Mesendoderm (in vitro differentiated cells): ENCODE data around the gene CALN1.

Source experiments
- DNase-seq: peaks from one replicate; pipeline ENCODE4 v3.0.0; 2013
- H2AK5ac ChIP-seq: 2 replicates; pipeline ENCODE4 v1.6.1; 2013; ENCODE audit warnings: low read length, inconsistent platforms
- H2BK120ac ChIP-seq: 2 replicates; pipeline ENCODE4 v1.6.1; 2013; ENCODE audit warnings: low read depth, mild to moderate bottlenecking, low read length, moderate library complexity, mixed read lengths
- H2BK15ac ChIP-seq: replicated peaks from 2 replicates; pipeline ENCODE4 v1.6.1; 2013; ENCODE audit warnings: low read depth, mild to moderate bottlenecking, moderate library complexity
- H2BK5ac ChIP-seq: 2 replicates; pipeline ENCODE4 v1.6.1; 2013; ENCODE audit warnings: low read length, inconsistent platforms
- H3K18ac ChIP-seq: 2 replicates; pipeline ENCODE4 v1.6.1; 2013; ENCODE audit warnings: mild to moderate bottlenecking, low read length, mixed read lengths
- H3K23ac ChIP-seq: one replicate; pipeline ENCODE4 v1.6.1; 2013; ENCODE audit warnings: low read length
- H3K27ac ChIP-seq: 2 replicates; pipeline ENCODE4 v1.5.1; 2013; ENCODE audit warnings: low read depth, mild to moderate bottlenecking, inconsistent platforms, low read length, moderate library complexity
- H3K27me3 ChIP-seq: 2 replicates; pipeline ENCODE4 v1.6.1; 2013; ENCODE audit warnings: low read length, control low read depth, mild to moderate bottlenecking, inconsistent platforms; ENCODE audit not compliant: insufficient read depth, poor library complexity
- H3K36me3 ChIP-seq: 2 replicates; pipeline ENCODE4 v1.6.1; 2013; ENCODE audit warnings: low read length, inconsistent platforms; ENCODE audit not compliant: control insufficient read depth, insufficient read depth
- H3K4ac ChIP-seq: one replicate; pipeline ENCODE4 v1.6.1; 2013; ENCODE audit warnings: low read depth, mild to moderate bottlenecking, low read length, moderate library complexity
- H3K4me1 ChIP-seq: 2 replicates; pipeline ENCODE4 v1.6.1; 2013; ENCODE audit warnings: low read depth, low read length, inconsistent platforms; ENCODE audit not compliant: control insufficient read depth
- H3K4me2 ChIP-seq: 2 replicates; pipeline ENCODE4 v1.6.1; 2013; ENCODE audit warnings: low read length
- H3K4me3 ChIP-seq: 2 replicates; pipeline ENCODE4 v1.5.1; 2013; ENCODE audit warnings: mild to moderate bottlenecking, low read length
- H3K56ac ChIP-seq: one replicate; pipeline ENCODE4 v1.6.1; 2013; ENCODE audit warnings: low read length
- H3K79me1 ChIP-seq: 2 replicates; pipeline ENCODE4 v1.6.1; 2013; ENCODE audit warnings: low read length, inconsistent platforms
- H3K79me2 ChIP-seq: 2 replicates; pipeline ENCODE4 v1.6.1; 2013; ENCODE audit warnings: mild to moderate bottlenecking, low read length; ENCODE audit not compliant: control insufficient read depth, insufficient read depth
- H3K9ac ChIP-seq: 2 replicates; pipeline ENCODE4 v1.6.1; 2013; ENCODE audit warnings: low read length, inconsistent platforms
- H4K5ac ChIP-seq: one replicate; pipeline ENCODE4 v1.6.1; 2013; ENCODE audit warnings: low read length
- H4K8ac ChIP-seq: one replicate; pipeline ENCODE4 v1.6.1; 2013; ENCODE audit warnings: low read depth, mild to moderate bottlenecking, control low read depth, low read length, moderate library complexity
- WGBS: extraction: QIAGEN DNeasy Blood & Tissue Kit; methylation state at CpG from one replicate; pipeline ENCODE4 v1.1.7; 2013; ENCODE audit warnings: low lambda C conversion rate, missing lambda C conversion rate; ENCODE audit not compliant: insufficient coverage; ENCODE audit errors: extremely low coverage; 5-methylcytosine and 5-hydroxymethylcytosine counted together

Gene CALN1

GRCh38 chr7:71871446-71871845, 540.7 kb downstream of the CALN1 start:
- Histone ChIP-seq H3K9ac (no peak overlapping the region), H3K18ac (no peak overlapping the region), H3K79me1 (no peaks in the 10 kb centered on the region), H3K4me2 (no peak overlapping the region), H3K23ac (no peak overlapping the region), H3K27ac (no peak overlapping the region), H4K5ac (no peak overlapping the region), H3K4ac (no peak overlapping the region), H3K36me3 (no peaks in the 10 kb centered on the region), H3K79me2 (no peaks in the 10 kb centered on the region), H2BK120ac (no peak overlapping the region), H4K8ac (no peak overlapping the region), H3K27me3 (no peaks in the 10 kb centered on the region), H3K4me3 (no peak overlapping the region), H3K4me1 (no peaks in the 10 kb centered on the region), H2BK15ac (no peak overlapping the region), H3K56ac (no peak overlapping the region), H2AK5ac (no peak overlapping the region), H2BK5ac (no peak overlapping the region)
- WGBS: no CpG with 5 or more reads among the region's 4 CpGs
- peak; percentile 36 for DNase-seq

DNA sequence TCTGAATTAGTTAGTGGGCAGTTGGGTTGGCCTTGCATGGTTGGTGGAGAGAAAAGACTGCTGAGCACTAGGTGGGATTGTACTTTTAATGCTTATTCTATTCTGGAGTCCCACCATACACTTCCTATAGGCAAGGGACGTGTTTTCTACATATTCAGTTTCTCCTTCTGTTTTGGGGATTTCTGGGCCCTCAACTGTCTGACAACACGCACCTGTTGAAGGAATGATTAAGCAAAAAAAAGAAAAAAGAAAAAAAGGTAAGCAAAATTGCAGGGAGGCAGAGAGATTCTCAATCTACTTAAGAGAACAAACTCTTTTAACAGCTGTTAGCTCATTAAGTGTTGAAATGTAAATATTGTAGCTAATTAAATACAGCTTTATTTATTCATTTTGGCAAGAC, 541.3 kb downstream of the CALN1 start:
- no peaks in the 10 kb centered on the region for H3K4me1 ChIP-seq
- DNase-seq: no peak
- no peak overlapping the region for H2AK5ac ChIP-seq
- no peak overlapping the region for H3K4me2 ChIP-seq
- no peak overlapping the region for H3K56ac ChIP-seq
- no peak overlapping the region for H4K8ac ChIP-seq
- no peak overlapping the region for H2BK15ac ChIP-seq
- H4K5ac ChIP-seq: no peak overlapping the region
- H3K79me2 ChIP-seq: no peaks in the 10 kb centered on the region
- WGBS: no CpG with 5 or more reads among the region's 2 CpGs
- no peak overlapping the region for H3K18ac ChIP-seq
- H3K27ac ChIP-seq: no peak overlapping the region
- H3K79me1 ChIP-seq: no peaks in the 10 kb centered on the region
- H2BK120ac ChIP-seq: no peak overlapping the region
- no peak overlapping the region for H3K23ac ChIP-seq
- no peak overlapping the region for H3K4ac ChIP-seq
- no peak overlapping the region for H3K4me3 ChIP-seq
- H2BK5ac ChIP-seq: no peak overlapping the region
- H3K27me3 ChIP-seq: no peaks in the 10 kb centered on the region
- no peaks in the 10 kb centered on the region for H3K36me3 ChIP-seq
- H3K9ac ChIP-seq: no peak overlapping the region

DNA sequence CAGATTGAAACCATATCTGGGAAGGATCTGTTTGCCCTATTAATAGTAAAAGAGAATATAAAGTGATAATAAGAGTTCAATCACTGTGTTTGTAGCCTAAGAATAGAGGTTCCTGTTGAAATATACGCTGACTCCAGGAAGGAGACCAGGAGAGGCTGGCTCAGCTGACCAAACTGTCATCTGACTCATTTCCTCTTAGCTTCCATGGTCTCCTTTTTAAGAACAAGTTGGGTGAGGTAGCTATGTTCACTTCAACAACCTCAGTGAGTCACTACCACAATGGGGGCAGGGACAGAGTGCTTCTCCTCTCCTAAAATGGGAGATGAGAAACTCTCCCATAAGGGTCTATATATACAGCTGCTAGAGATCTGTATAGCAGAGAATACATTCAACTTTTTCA, 543.3 kb downstream of the CALN1 start:
- H4K5ac ChIP-seq: no peak overlapping the region
- H3K9ac ChIP-seq: no peak overlapping the region
- no peaks in the 10 kb centered on the region for H3K79me2 ChIP-seq
- no peak overlapping the region for H2BK5ac ChIP-seq
- no peak overlapping the region for H2BK15ac ChIP-seq
- H4K8ac ChIP-seq: no peak overlapping the region
- H3K4me2 ChIP-seq: no peak overlapping the region
- no peak overlapping the region for H3K4ac ChIP-seq
- no peaks in the 10 kb centered on the region for H3K36me3 ChIP-seq
- H3K18ac ChIP-seq: no peak overlapping the region
- H2BK120ac ChIP-seq: no peak overlapping the region
- H3K4me1 ChIP-seq: no peaks in the 10 kb centered on the region
- no peak overlapping the region for H3K27ac ChIP-seq
- H3K4me3 ChIP-seq: no peak overlapping the region
- no peaks in the 10 kb centered on the region for H3K79me1 ChIP-seq
- H3K27me3 ChIP-seq: no peaks in the 10 kb centered on the region
- H3K56ac ChIP-seq: no peak overlapping the region
- no peak overlapping the region for H3K23ac ChIP-seq
- no peak overlapping the region for H2AK5ac ChIP-seq
- DNase-seq: peak; percentile 59
- no CpG with 5 or more reads among the region's 1 CpG for WGBS

DNA sequence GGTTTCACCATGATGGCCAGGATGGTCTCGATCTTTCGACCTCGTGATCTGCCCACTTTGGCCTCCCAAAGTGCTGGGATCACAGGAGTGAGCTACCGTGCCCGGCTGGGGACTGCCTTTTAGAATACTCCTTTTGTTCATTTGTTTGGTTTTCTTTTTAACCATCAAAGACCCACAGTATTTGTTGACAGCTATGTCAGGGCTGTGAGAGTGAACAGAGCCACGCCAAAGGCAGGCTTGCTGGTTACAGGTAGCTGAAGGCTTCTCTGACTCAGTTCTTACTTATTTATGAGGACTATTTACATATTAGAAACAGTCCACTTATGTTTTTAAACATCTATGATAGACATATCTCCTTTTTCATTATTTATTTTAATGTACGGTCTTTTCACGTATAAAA, 544.5 kb downstream of the CALN1 start:
- H3K56ac ChIP-seq: no peak overlapping the region
- no peaks in the 10 kb centered on the region for H3K4me1 ChIP-seq
- H3K4ac ChIP-seq: no peak overlapping the region
- H3K18ac ChIP-seq: no peak overlapping the region
- no peak overlapping the region for H2BK15ac ChIP-seq
- no peak overlapping the region for H4K8ac ChIP-seq
- no peak overlapping the region for H2BK120ac ChIP-seq
- H3K36me3 ChIP-seq: no peaks in the 10 kb centered on the region
- 100% methylated on average over 2 of the region's 8 CpGs for WGBS
- no peak overlapping the region for H4K5ac ChIP-seq
- no peak overlapping the region for H3K27ac ChIP-seq
- no peak for DNase-seq
- H3K4me2 ChIP-seq: no peak overlapping the region
- H3K27me3 ChIP-seq: no peaks in the 10 kb centered on the region
- H3K9ac ChIP-seq: no peak overlapping the region
- H2BK5ac ChIP-seq: no peak overlapping the region
- no peak overlapping the region for H2AK5ac ChIP-seq
- H3K79me1 ChIP-seq: no peaks in the 10 kb centered on the region
- H3K4me3 ChIP-seq: no peak overlapping the region
- no peaks in the 10 kb centered on the region for H3K79me2 ChIP-seq
- H3K23ac ChIP-seq: no peak overlapping the region

DNA sequence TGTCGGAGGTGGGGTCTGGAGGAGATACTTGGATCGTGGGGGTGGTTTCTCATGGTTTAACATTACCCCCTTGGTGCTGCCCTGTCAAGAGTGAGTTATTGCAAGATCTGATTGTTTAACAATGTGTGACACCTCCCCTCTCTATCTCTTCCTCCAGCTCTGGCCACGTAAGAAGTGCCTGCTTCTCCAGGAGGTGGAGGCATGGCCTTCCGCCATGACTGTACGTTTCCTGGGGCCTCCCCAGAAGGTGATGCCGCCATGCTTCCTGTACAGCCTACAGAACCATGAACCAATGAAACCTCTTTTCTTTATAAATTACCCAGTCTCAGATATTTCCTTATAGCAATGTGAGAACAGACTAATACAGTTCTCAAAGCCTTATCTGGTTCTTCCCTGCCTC, 547.0 kb downstream of the CALN1 start:
- Histone ChIP-seq H2BK15ac (no peak overlapping the region), H4K8ac (no peak overlapping the region), H3K79me2 (no peaks in the 10 kb centered on the region), H3K27ac (no peak overlapping the region), H2AK5ac (no peak overlapping the region), H3K23ac (no peak overlapping the region), H3K4ac (no peak overlapping the region), H4K5ac (no peak overlapping the region), H3K36me3 (no peaks in the 10 kb centered on the region), H3K4me3 (no peak overlapping the region), H2BK5ac (no peak overlapping the region), H3K79me1 (no peaks in the 10 kb centered on the region), H2BK120ac (no peak overlapping the region), H3K56ac (no peak overlapping the region), H3K27me3 (no peaks in the 10 kb centered on the region), H3K4me1 (no peaks in the 10 kb centered on the region), H3K4me2 (no peak overlapping the region), H3K18ac (no peak overlapping the region), H3K9ac (no peak overlapping the region)
- no CpG with 5 or more reads among the region's 6 CpGs for WGBS
- no peak for DNase-seq

- WGBS: no CpG with 5 or more reads among the region's 4 CpGs
These were observed 548.0 kb downstream of the CALN1 start for GRCh38 chr7:71864130-71864529.

More at GRCh38 chr7:71864130-71864529, 548.0 kb downstream of the CALN1 start:
- no peaks in the 10 kb centered on the region for H3K79me1 ChIP-seq
- DNase-seq: no peak
- H4K5ac ChIP-seq: no peak overlapping the region
- H3K9ac ChIP-seq: no peak overlapping the region
- no peak overlapping the region for H3K23ac ChIP-seq
- H3K18ac ChIP-seq: no peak overlapping the region
- H2AK5ac ChIP-seq: no peak overlapping the region
- no peak overlapping the region for H4K8ac ChIP-seq
- no peak overlapping the region for H2BK120ac ChIP-seq
- no peak overlapping the region for H3K4ac ChIP-seq
- H3K27ac ChIP-seq: no peak overlapping the region
- H3K79me2 ChIP-seq: no peaks in the 10 kb centered on the region
- H3K4me1 ChIP-seq: no peaks in the 10 kb centered on the region
- H3K56ac ChIP-seq: no peak overlapping the region
- H3K27me3 ChIP-seq: no peaks in the 10 kb centered on the region
- no peak overlapping the region for H3K4me3 ChIP-seq
- no peak overlapping the region for H2BK5ac ChIP-seq
- no peaks in the 10 kb centered on the region for H3K36me3 ChIP-seq
- no peak overlapping the region for H3K4me2 ChIP-seq
- H2BK15ac ChIP-seq: no peak overlapping the region
